ENCODE results near the gene STARD4.

Gene STARD4

GRCh38 chr5:111512375-111513130 lies at the start of gene STARD4:
Gene STARD4, minus strand, starts transcription at chr5:111512535. Its CDS starts 5,102 bp downstream, at chr5:111507433.
- DNase-seq (ENCODE audit: low spot score), result peak; percentile 92
- no peak for TF ChIP-seq CTCF (IDR thresholded peaks at IDR 0.05; ENCODE audit: extremely low read depth, missing control alignments)

- no peak for DNase-seq (ENCODE audit: low spot score)
- no peak for TF ChIP-seq CTCF (IDR thresholded peaks at IDR 0.05; ENCODE audit: extremely low read depth, missing control alignments)
These were observed 47.3 kb upstream of the STARD4 start for GRCh38 chr5:111559680-111560079.

- no peak for TF ChIP-seq CTCF (IDR thresholded peaks at IDR 0.05; ENCODE audit: extremely low read depth, missing control alignments)
- DNase-seq (ENCODE audit: low spot score), result no peak
These were observed 45.4 kb upstream of the STARD4 start for GRCh38 chr5:111557686-111558085.

- TF ChIP-seq CTCF (IDR thresholded peaks at IDR 0.05; ENCODE audit: extremely low read depth, missing control alignments), result no peak
- DNase-seq (ENCODE audit: low spot score), result no peak
These were observed 44.8 kb upstream of the STARD4 start for GRCh38 chr5:111557111-111557510.

GRCh38 chr5:111556501-111556900 lies 44.2 kb upstream of the STARD4 start:
- no peak for TF ChIP-seq CTCF (IDR thresholded peaks at IDR 0.05; ENCODE audit: extremely low read depth, missing control alignments)
- no peak for DNase-seq (ENCODE audit: low spot score)

GRCh38 chr5:111555760-111556159 lies 43.4 kb upstream of the STARD4 start:
- TF ChIP-seq CTCF (IDR thresholded peaks at IDR 0.05; ENCODE audit: extremely low read depth, missing control alignments), result no peak
- no peak for DNase-seq (ENCODE audit: low spot score)

- DNase-seq (ENCODE audit: low spot score), result no peak
- no peak for TF ChIP-seq CTCF (IDR thresholded peaks at IDR 0.05; ENCODE audit: extremely low read depth, missing control alignments)
These were observed 41.5 kb upstream of the STARD4 start for GRCh38 chr5:111553868-111554267.
